GM19438 (cell line): ENCODE measurements around the gene SELL.
"Not testable (repeated sequence)": the region's sequence is repeated elsewhere in the genome, so short reads cannot be mapped to it uniquely, and the experiment has no call there.

ENCODE experiments used
- ATAC-seq: cut with Tn5 transposase; IDR thresholded peaks from one replicate; pipeline ENCODE4 v1.9.1; 2021; ENCODE audit warnings: low read depth; ENCODE audit not compliant: unreplicated experiment

Gene SELL

DNA sequence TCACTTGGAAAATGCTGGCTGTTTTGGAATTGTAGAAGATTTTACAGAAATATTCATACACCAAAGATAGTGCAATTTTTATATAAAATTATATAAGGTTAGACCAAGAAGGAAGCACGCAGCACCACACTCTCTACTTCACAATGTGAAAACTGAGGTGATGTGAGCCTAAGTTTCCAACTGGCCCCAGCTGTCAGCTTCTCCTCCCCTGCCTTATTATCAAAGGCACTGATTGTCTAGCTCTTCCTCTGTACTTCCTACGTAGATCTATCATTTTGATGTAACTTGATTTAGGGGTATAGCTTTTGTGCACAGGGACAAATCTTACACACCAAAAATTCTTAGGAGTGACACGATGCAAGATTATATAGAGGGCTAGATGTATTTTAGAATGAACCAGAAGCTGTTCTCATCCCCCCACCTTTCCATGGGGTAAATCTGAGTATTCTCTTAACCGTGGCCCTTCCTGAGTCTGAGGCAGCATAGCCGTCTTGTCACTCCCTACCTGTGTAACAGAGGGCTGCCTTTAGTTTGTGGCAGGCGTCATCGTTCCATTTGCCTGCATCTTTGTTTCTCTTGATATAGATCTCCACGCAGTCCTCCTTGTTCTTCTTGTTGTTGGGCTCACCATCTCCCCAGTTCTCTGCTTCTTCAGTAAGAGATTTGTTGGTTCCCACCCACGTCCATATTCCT is 3.4 kb downstream of the SELL start:
- ATAC-seq: no peak

DNA sequence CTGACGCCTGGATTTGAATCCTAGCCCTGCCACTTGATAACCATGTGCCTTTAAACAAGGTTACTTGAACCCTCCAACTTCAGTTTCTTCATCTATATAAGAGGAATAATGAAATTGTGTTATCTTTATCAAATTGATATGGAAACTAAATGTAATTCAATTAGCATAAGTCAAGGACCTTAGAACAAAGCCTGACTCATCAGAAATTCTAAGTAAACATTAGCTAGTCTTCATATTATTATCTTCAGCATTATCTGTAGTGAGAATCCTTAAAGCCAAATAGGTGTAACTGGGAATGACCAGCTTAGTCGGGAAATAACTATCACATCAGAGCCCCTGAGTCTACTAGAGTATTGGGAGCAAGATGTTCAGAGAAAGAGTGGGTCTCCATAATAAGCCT is 6.6 kb downstream of the SELL start:
- ATAC-seq: no peak

DNA sequence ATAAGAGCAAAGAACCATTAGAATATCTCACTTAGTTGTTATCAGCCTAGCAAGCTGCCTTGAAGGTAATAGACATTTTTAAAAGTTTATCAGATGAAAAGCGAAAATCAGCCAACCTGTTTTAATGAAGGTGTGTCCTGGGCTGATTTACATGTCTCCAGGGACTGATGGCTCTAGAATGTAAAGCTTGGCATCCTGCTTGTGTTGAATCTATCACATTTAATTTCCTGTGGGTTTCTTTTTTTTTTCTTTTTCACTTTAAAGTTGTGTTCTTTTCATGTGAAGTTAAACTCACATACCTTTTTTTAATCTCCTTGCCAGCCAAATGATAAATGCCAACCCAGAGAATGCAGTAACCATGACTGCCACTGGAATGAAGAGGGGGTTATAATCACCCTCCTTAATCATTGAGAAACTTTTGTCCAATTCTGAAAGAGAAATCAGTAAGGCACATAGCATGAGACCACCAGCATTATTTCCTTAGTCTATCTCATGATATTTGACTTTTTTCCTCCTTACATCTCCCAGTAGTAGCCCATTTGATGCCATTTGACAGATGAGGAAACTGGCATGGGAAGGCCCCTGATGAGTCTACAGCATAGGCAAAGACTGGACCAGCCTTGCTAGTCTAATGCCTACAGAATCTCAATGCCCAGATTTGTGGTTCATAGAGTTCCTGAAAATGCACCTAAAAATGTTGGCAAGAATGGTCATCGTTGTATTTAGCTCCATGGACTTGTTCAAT is 10.0 kb downstream of the SELL start:
- ATAC-seq: no peak

DNA sequence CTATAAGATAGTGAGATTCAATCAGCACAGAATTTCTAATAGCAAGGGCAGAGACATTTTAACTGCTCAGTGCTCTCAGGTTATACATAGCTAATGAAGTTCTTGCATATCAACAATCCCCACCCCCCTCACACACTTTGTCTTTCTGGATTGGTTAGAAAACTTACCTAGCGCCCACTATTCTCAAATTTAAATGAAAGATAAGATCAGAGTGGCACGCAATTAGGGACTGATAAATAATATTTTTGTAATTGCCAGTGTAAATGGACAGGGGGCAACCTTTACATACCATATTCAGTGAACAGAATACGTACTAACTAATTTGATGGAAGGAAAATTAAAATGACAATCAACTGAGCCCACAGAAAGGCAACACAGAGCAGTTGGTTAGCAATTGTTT is 11.7 kb downstream of the SELL start:
- ATAC-seq: no peak

DNA sequence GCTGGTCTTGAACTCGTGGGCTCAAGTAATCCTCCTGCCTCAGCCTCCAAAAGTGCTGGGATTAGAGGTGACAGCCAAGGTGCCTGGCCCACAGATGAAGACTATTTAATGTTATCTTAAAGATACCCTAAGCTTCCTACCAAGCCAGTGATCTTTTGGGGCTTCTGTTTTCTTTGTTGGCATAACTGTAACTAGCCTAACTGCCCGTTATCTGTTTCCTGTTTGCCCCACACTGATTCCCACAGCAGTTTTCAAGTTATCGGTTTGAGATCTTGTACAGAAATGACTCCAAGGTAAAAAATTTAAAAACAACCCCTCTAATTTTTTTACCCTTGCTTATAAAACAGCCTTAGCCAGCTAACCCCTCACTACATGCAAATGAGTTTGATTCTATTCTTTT is 12.4 kb downstream of the SELL start:
- no peak for ATAC-seq

DNA sequence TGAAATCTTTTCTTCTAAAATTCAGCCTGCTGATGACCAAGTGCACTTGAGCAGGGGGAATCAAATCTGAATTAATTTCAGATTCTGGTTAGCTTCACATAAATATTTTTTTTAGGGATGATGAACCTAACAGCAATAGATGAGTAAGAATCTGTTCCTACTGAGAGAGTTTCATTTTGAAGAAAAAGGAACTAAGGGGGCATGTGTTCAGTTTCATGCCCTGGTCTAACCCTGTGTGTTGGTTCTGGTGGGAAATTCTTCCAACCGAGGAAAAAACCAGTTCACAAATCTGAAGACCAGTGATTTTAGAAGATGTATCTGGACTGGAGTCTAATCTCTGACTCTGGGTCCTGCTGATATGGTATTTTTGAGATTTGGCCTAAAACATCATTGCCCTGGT is 13.7 kb downstream of the SELL start:
- no peak for ATAC-seq

DNA sequence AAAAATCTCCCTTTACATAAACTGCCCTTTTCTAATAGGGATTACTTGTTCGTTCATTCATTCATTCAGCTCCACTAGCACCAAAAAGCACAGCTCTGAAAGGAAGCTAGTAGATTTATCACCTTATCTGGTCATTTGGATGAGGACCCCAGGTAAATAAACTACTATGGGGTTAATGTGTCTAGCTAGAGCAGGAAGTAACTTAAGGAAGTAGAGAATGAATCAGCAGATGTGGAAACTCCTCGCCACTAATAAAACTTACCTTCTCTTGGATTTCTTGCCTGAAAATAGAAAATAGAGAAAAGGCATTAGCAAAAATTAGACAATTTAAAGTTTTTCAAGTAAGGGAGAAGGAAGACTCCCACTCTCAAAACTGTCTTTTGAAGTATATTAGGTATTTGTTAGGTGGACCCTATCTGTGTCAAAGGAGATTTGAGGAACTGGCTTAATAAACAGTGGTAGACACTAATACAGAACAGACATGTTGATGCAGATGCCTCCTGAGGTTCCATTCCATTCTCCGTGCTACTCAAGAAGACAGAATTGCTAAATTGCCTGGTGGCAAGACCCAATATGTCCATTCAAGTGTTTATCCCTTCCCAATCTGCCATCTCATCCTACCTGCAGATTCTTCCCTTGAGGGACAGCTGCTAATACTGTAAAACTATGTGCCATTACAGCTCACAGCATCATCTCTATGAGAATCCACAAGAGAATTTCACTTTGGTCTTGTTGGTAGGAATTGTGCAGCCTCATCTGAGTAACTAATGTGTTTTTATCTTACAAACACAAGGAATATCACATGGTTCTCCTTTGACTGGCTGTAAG is 14.9 kb downstream of the SELL start:
- no peak for ATAC-seq

DNA sequence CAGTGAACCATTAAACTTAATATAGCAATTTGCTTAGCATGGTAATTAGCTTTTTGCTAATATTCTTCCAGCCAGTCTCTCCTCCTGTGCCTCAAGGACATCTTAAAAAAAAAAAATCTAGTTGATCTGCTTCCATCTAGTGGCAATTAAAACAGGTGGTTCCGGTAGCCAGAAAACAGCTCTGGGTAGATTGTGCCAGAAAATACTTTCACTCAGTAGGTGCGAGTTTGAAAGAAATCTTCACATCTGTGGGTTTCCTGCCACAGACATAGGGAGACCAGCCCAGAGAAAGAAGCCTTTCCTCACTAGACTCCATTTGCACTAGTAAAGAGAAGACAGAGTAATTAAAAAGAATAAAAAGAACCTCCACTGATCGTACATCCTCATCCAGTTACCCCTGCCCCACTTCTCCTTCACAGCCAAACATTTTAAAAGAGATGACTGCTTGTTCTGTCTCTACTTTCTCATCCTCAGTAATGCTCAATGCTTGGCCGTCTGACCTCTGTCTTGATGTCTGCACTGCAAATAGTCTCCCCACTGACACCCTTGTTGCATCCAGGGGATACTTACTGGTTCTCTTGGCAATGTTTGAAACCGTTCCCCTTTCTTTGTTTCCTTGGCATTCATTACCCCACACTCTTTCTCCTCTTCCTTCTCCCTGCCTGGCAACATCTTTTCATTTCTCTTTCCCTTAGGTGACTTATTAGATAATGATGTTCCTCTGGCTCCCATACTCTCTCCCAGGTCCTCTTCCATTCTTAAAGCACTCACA is 16.9 kb downstream of the SELL start:
- no peak for ATAC-seq

DNA sequence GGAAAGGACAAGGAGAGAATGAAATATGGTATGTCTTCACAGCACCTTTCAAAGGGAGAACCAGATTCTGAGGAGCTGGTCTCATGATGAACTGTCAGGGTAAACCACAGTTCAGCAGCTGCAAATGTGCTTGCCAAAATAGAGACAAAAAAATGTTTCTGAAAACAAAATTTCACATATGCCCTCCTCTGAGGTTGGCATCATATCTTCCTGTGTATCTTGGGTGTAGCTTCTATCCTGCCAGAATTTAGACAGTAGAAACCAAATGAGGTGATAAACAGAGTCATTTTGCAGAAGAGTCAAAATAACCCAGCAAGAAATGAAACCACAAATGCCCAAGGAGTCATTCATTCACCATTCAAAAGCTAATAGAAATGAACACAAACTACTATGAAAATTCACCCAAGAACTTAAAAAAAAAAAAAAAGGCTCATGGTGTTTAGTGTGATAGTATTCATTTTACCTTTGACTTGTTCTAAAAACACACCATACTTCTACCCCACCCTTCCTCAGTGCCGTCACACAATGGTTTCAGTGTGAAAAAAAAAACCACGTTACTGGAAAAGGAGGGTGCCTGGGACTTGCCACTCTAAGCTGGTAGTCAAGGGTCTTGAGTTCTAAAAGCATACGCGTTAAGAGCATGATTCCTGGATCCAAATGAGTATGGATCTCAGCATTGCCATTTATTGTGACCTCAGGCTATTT is 18.5 kb downstream of the SELL start:
- no peak for ATAC-seq

DNA sequence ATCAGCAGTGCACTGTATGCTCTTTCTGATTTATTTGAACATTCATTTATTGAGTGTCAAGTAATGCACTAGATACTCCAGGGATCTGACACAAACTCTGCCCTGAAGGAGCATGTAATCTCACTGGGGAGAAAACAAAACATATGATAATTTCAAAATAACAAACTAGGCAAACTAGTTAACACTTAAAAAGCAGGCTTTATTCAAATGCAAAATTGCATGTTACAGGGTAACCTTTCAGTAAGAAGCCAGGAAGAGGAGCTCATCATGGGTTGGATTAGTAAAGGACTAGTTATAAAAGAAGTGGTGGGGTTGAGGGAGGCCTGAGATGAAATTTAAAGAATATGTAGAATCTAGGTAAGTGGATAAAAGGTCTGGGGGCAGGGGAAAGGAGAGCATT is 20.9 kb downstream of the SELL start:
- no peak for ATAC-seq

DNA sequence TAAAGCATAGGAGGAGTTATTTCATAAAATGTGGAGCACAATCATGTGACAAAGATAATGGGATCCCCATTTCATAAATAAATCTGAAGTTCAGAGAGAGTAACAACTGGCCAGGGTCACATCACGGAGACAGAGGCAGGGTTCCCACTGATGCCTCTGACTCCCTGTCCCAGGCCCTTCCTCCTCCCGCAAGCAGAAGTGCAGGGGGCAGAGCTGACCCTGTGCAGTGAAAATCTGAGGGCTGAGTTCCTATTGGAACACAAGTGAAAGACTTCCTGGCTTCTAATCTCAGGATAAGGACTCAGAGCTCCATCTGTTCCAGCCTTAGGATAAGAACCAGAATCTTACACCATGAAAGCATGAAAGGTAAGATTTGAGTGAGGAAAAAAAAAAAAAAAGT is 22.0 kb downstream of the SELL start:
- ATAC-seq: no peak

DNA sequence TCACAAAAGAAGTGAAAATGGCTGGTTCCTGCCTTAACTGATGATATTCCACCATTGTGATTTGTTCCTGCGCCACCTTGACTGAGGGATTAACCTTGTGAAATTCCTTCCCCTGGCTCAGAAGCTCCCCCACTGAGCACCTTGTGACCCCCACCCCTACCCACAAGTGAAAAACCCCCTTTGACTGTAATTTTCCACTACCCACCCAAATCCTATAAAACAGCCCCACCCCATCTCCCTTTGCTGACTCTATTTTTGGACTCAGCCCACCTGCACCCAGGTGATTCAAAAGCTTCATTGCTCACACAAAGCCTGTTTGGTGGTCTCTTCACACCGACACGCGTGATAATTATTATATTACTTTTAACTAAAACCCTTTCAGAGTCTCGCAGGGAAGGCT is 23.0 kb downstream of the SELL start:
- not testable (repeated sequence) for ATAC-seq

DNA sequence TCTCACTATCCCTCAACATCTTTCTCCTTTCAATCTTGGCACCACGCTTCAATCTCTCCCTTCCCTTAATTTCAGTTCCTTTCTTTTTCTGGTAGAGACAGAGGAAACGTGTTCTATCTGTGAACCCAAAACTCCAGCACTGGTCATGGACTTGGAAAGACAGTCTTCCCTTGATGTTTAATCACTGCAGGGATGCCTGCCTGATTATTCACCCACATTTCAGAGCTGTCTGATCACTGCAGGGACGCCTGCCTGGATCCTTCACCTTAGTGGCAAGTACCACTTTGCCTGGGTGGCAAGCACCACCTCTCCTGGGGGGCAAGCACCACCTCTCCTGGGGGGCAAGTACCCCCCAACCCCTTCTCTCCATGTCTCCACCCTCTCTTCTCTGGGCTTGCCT is 27.8 kb downstream of the SELL start:
- no peak for ATAC-seq

DNA sequence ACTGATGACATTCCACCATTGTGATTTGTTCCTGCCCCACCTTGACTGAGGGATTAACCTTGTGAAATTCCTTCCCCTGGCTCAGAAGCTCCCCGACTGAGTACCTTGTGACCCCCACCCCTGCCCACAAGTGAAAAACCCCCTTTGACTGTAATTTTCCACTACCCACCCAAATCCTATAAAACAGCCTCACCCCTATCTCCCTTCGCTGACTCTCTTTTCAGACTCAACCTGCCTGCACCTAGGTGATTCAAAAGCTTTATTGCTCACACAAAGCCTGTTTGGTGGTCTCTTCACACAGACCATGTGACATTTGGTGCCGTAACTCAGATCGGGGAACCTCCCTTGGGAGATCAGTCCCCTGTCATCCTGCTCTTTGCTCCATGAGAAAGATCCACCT is 28.3 kb downstream of the SELL start:
- not testable (repeated sequence) for ATAC-seq

DNA sequence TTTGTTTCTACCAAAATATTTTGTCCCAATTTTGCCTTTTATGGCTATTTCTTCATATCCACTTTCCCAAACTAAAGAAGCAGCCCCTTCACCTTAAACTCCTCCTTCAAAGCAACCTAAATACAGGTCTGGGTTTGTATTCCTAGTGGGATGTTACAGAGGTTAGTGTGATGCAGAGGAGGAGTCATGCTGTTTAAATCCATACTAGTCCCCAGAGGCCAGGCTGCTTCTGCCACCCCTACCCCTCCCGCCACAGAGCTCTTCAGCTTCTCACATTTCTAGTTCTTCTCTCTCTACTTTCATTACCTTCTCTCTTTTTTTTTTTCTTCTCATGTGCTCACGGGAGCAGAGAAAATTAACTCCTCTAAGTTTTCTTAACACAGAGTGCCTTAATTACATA is 29.3 kb downstream of the SELL start:
- ATAC-seq: no peak

DNA sequence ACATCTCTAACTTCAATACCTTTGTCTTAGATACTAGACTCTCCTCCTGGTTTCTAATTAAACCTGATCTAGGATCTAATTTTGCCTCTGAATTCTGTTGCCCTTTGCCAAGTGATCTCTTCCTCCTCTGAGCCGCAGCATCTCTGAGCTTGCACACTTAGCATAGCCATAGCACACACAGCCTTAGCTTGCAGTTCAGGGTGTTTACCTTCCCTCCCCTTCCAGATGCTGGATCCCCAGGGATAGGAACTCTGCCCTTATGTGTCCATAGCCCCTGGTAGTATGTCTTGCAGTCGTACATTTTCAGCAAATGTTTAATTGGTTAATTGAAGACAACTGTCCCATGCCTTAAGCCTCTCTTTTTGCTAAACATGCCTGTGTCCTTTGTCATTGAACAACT is 30.3 kb downstream of the SELL start:
- no peak for ATAC-seq

DNA sequence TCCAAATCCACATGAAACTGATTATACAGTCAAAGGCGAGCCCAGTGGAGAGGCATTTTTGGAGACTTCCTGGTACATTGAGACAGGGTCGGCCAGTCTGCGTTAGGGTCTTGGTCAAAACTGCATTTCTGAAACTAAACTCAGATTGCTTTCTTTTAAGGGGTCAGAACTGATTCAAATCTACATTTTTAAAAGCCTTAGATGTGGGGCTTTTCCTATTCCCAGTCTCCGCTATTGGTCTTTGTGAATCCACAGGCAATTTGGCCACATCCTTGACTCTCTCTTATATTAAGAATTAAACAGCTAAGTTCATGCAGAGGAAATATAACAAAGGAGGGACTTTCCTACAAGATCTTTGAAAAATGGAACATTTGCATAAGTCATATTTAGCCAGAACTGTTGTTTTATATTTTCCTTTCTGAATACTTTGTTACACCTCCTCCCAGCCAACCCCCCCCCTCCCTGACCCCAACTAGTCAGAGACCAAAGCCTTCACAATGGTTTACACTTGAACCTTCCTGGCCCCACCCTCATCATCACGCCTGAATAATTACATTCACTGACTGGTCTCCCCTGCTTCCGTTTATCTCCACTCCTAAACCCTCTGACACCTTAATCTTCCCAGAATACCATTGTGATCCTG is 30.9 kb downstream of the SELL start:
- no peak for ATAC-seq

DNA sequence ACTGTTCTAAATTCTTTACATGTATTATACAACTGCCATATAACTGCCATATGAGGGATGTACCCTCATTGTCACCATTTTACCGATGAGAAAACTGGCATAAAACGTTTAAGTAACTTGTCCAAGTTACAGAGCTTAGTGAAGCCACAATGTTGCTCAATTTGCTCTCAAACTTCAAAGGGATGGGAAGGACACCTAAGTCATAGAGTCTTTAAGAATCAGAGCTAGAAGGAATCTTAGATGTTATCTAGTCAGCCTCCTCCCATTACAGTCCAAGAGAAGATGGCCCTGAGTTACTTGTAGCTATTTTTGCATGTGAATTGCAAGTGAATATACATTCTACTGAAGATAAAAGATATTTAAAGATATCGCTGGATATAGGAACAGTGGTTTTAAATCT is 31.7 kb downstream of the SELL start:
- ATAC-seq: no peak

DNA sequence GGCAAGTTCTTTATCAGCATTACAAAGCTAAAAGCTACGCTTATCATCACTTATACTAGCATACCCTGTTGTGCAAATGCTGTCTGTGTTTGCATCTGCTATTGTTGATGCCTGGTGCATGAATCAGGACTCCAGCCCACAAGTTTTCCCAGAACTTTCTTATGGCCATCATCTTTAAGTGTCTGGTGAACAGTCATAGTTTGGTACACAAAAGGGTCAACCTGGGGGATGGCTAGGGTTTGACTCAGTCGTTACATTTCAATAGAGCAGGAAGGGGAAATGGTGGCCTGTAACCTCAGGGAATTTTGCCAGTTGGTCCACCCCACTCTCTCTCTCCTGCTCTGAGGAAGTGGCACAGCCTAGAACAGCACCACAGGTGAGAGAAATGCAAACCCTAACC is 35.4 kb downstream of the SELL start:
- ATAC-seq: no peak

DNA sequence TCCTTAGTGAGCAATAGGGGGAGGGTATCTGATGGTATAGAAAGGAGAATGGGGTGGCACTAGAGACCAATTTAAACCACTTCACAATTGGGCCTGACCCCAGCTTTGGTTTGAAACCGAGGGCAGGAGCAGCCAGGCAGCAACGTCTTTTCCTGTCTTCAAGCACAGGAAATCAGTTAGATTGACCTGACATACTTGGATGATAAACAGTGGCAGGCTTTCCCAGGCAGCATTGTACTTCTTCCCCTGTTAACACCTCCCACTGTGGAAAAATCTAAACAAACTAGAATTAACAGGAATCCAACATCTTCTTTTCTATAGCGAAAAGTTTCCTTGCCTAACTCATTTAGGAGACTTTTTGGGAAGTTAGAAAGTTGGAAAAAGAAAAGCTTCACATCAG is 40.6 kb downstream of the SELL start:
- no peak for ATAC-seq
